OCI-LY1 (cell line): ENCODE results near the gene NPTX1.

Source experiments
- H2AFZ ChIP-seq: fragments of 200-600 bp; sonication (generic), shearing (Covaris generic); 2 replicates; pipeline ENCODE4 v1.6.0; 2014; ENCODE audit warnings: antibody characterized with exemption, mild to moderate bottlenecking, low read length
- H3F3A ChIP-seq: fragments of 200-600 bp; sonication (generic), shearing (Covaris generic); 2 replicates; pipeline ENCODE4 v1.6.0; 2014; ENCODE audit warnings: mild to moderate bottlenecking, antibody characterized with exemption, low read length, moderate library complexity; ENCODE audit not compliant: insufficient read depth
- H3K27ac ChIP-seq: fragments of 200-600 bp; sonication (generic); 2 replicates; pipeline ENCODE4 v1.5.1; 2014; ENCODE audit warnings: low read length, mixed run types, mild to moderate bottlenecking, low read depth; ENCODE audit not compliant: poor library complexity, severe bottlenecking
- H3K27me3 ChIP-seq: fragments of 200-600 bp; sonication (generic); 2 replicates; pipeline ENCODE4 v1.6.0; 2014; ENCODE audit warnings: antibody characterized with exemption, mild to moderate bottlenecking, low read length, moderate library complexity; ENCODE audit not compliant: insufficient read depth
- H3K36me3 ChIP-seq: fragments of 200-600 bp; sonication (generic); 2 replicates; pipeline ENCODE4 v1.6.1; 2014; ENCODE audit warnings: mild to moderate bottlenecking, antibody characterized with exemption, low read length, moderate library complexity, mixed read lengths; ENCODE audit not compliant: insufficient read depth
- H3K4me1 ChIP-seq: fragments of 200-600 bp; sonication (generic); 2 replicates; pipeline ENCODE4 v1.5.1; 2014; ENCODE audit warnings: mild to moderate bottlenecking, low read length, moderate library complexity; ENCODE audit not compliant: insufficient read depth, severe bottlenecking
- H3K4me2 ChIP-seq: fragments of 200-600 bp; sonication (generic), shearing (Covaris generic); 2 replicates; pipeline ENCODE4 v1.6.1; 2014; ENCODE audit warnings: low read length
- H3K4me3 ChIP-seq: fragments of 200-600 bp; sonication (generic); 2 replicates; pipeline ENCODE4 v1.5.1; 2014; ENCODE audit warnings: low read length, low read depth, mild to moderate bottlenecking, mixed read lengths; ENCODE audit not compliant: poor library complexity, severe bottlenecking
- H3K79me2 ChIP-seq: fragments of 200-600 bp; shearing (Covaris generic); 2 replicates; pipeline ENCODE4 v1.6.1; 2016; ENCODE audit warnings: mixed run types, low read length, mixed read lengths; ENCODE audit not compliant: insufficient read depth
- H3K9ac ChIP-seq: fragments of 200-600 bp; sonication (generic), shearing (Covaris generic); 2 replicates; pipeline ENCODE4 v1.6.1; 2014; ENCODE audit warnings: mild to moderate bottlenecking, low read length, mixed read lengths
- H3K9me2 ChIP-seq: fragments of 200-600 bp; sonication (generic), shearing (Covaris generic); 2 replicates; pipeline ENCODE4 v1.6.1; 2014; ENCODE audit warnings: low read depth, mild to moderate bottlenecking, low read length, mixed read lengths
- H3K9me3 ChIP-seq: fragments of 200-600 bp; shearing (Covaris generic); 2 replicates; pipeline ENCODE4 v1.6.1; 2014; ENCODE audit warnings: low read length, mixed read lengths
- H4K20me1 ChIP-seq: fragments of 200-600 bp; sonication (generic), shearing (Covaris generic); 2 replicates; pipeline ENCODE4 v1.6.0; 2016; ENCODE audit warnings: mild to moderate bottlenecking, low read length; ENCODE audit not compliant: insufficient read depth
- CTCF ChIP-seq: fragments of 200-600 bp; sonication (generic), shearing (Covaris generic); IDR thresholded peaks from 2 replicates; pipeline ENCODE4 v1.5.1; 2017; ENCODE audit warnings: mild to moderate bottlenecking, antibody characterized with exemption, low read length, moderate library complexity, mixed read lengths
- EZH2 ChIP-seq: fragments of 200-600 bp; sonication (generic), shearing (Covaris generic); IDR thresholded peaks from 2 replicates; pipeline ENCODE4 v1.8.0; 2017; ENCODE audit warnings: borderline replicate concordance, mixed run types, mild to moderate bottlenecking, antibody characterized with exemption, low read length, moderate library complexity, mixed read lengths

NPTX1 gene

GRCh38 chr17:80498920-80499410, 22.6 kb upstream of the NPTX1 start:
- Histone ChIP-seq H3K27me3 (no peaks in the 10 kb centered on the region; the same call in 1 of the 2 replicates), H3K9ac (peak overlapping the region; percentile 76), H3K9me3 (peaks cover 4% of the 10 kb centered on the region; the same call in 1 of the 2 replicates), H3K9me2 (no peaks in the 10 kb centered on the region), H3K4me2 (peak overlapping the region; percentile 81), H3F3A (0 out of 2 replicates have a peak, but pooled peaks cover 9% of the 10 kb centered on the region), H2AFZ (no peak overlapping the region), H4K20me1 (no peaks in the 10 kb centered on the region), H3K4me3 (peak overlapping the region; percentile 56), H3K4me1 (peaks cover 45% of the 10 kb centered on the region), H3K36me3 (no peaks in the 10 kb centered on the region), H3K27ac (peak overlapping the region; percentile 89), H3K79me2 (no peaks in the 10 kb centered on the region)
- TF ChIP-seq CTCF: no peak
- TF ChIP-seq EZH2: no peak

- Histone ChIP-seq H4K20me1 (no peaks in the 10 kb centered on the region), H3K9ac (peak overlapping the region; percentile 76), H3K4me1 (peaks cover 45% of the 10 kb centered on the region), H3K79me2 (no peaks in the 10 kb centered on the region), H3K27me3 (no peaks in the 10 kb centered on the region; the same call in 1 of the 2 replicates), H3K36me3 (no peaks in the 10 kb centered on the region), H2AFZ (no peak overlapping the region), H3F3A (0 out of 2 replicates have a peak, but pooled peaks cover 9% of the 10 kb centered on the region), H3K9me2 (no peaks in the 10 kb centered on the region), H3K4me2 (peak overlapping the region; percentile 81), H3K4me3 (peak overlapping the region; percentile 56), H3K9me3 (peaks cover 4% of the 10 kb centered on the region; the same call in 1 of the 2 replicates), H3K27ac (peak overlapping the region; percentile 89)
- TF ChIP-seq EZH2: no peak
- TF ChIP-seq CTCF: no peak
Observed at GRCh38 chr17:80498242-80498919, 22.0 kb upstream of the NPTX1 start.

DNA sequence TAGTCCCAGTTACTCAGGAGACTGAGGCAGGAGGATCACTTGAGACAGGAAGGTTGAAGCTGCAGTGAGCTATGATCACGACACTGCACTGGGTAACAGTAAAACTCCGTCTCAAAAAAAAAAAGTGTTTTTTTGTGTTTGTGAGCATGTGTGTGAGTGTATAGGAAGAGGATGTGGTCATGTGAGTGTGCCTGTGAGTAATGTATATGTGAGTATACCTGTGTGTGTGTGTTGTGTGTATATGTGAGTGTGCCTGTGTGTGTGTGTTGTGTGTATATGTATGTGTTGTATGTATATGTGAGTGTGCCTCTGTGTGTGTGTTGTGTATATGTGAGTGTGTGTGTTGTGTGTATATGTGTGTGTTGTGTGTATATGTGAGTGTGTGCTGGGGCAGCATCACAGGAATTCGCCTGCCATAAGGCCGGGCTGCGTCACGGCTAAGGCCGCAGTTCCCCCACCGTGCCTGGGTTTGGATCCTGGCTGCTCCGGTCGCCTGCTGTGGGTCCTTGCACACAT, 21.4 kb upstream of the NPTX1 start:
- H2AFZ ChIP-seq: no peak overlapping the region
- no peaks in the 10 kb centered on the region for H3K27me3 ChIP-seq
- TF ChIP-seq EZH2 (no peak), CTCF (no peak)

More for the DNA sequence above, 21.4 kb upstream of the NPTX1 start:
- Histone ChIP-seq H3K36me3 (no peaks in the 10 kb centered on the region), H3K9ac (peak overlapping the region; percentile 76), H3K27ac (peak overlapping the region; percentile 89), H3K4me3 (peak overlapping the region; percentile 56), H3K9me3 (peaks cover 4% of the 10 kb centered on the region; the same call in 1 of the 2 replicates), H3F3A (0 out of 2 replicates have a peak, but pooled peaks cover 9% of the 10 kb centered on the region), H3K4me1 (peaks cover 45% of the 10 kb centered on the region), H4K20me1 (no peaks in the 10 kb centered on the region), H3K79me2 (no peaks in the 10 kb centered on the region), H3K4me2 (peak overlapping the region; percentile 81), H3K9me2 (no peaks in the 10 kb centered on the region)
